ENCODE data around the gene PRDM10.

The PRDM10 gene

GRCh38 chr11:130000552-130001176 lies 2.0 kb downstream of the PRDM10 start:
- no peak for DNase-seq (ENCODE audit: insufficient read length, low spot score)
- no peak for FAIRE-seq
- no peak for TF ChIP-seq TAF1 (IDR thresholded peaks at IDR 0.05; ENCODE audit: low read depth, low read length)
- TF ChIP-seq SPI1 (IDR thresholded peaks at IDR 0.05; ENCODE audit: low read depth, low read length) = no peak
- no peak for TF ChIP-seq PAX5 (IDR thresholded peaks at IDR 0.05; ENCODE audit: insufficient read depth, low read length, severe bottlenecking)
- TF ChIP-seq POLR2A (IDR thresholded peaks at IDR 0.05; ENCODE audit: low read depth, low read length) = no peak
- TF ChIP-seq POU2F2 (IDR thresholded peaks at IDR 0.05; ENCODE audit: low read depth, low read length) = no peak
- no peak for TF ChIP-seq POLR2AphosphoS5 (IDR thresholded peaks at IDR 0.05; ENCODE audit: low read depth, low read length)

- FAIRE-seq (no peak), DNase-seq (ENCODE audit: insufficient read length, low spot score) (no peak)
- TF ChIP-seq PAX5 (IDR thresholded peaks at IDR 0.05; ENCODE audit: insufficient read depth, low read length, severe bottlenecking) = no peak
- no peak for TF ChIP-seq POU2F2 (IDR thresholded peaks at IDR 0.05; ENCODE audit: low read depth, low read length)
- TF ChIP-seq POLR2A (IDR thresholded peaks at IDR 0.05; ENCODE audit: low read depth, low read length) = no peak
- no peak for TF ChIP-seq SPI1 (IDR thresholded peaks at IDR 0.05; ENCODE audit: low read depth, low read length)
- no peak for TF ChIP-seq TAF1 (IDR thresholded peaks at IDR 0.05; ENCODE audit: low read depth, low read length)
- TF ChIP-seq POLR2AphosphoS5 (IDR thresholded peaks at IDR 0.05; ENCODE audit: low read depth, low read length) = no peak
These were observed 3.2 kb downstream of the PRDM10 start for GRCh38 chr11:129999407-129999806.

- TF ChIP-seq TAF1 (IDR thresholded peaks at IDR 0.05; ENCODE audit: low read depth, low read length) (no peak), PAX5 (IDR thresholded peaks at IDR 0.05; ENCODE audit: insufficient read depth, low read length, severe bottlenecking) (no peak), POU2F2 (IDR thresholded peaks at IDR 0.05; ENCODE audit: low read depth, low read length) (no peak), POLR2A (IDR thresholded peaks at IDR 0.05; ENCODE audit: low read depth, low read length) (no peak), SPI1 (IDR thresholded peaks at IDR 0.05; ENCODE audit: low read depth, low read length) (no peak), POLR2AphosphoS5 (IDR thresholded peaks at IDR 0.05; ENCODE audit: low read depth, low read length) (no peak)
- DNase-seq (ENCODE audit: insufficient read length, low spot score) (no peak), FAIRE-seq (no peak)
These were observed 3.7 kb downstream of the PRDM10 start for GRCh38 chr11:129998905-129999304.

- no peak for FAIRE-seq
- TF ChIP-seq POU2F2 (IDR thresholded peaks at IDR 0.05; ENCODE audit: low read depth, low read length) (no peak), POLR2A (IDR thresholded peaks at IDR 0.05; ENCODE audit: low read depth, low read length) (no peak), TAF1 (IDR thresholded peaks at IDR 0.05; ENCODE audit: low read depth, low read length) (no peak), POLR2AphosphoS5 (IDR thresholded peaks at IDR 0.05; ENCODE audit: low read depth, low read length) (no peak), SPI1 (IDR thresholded peaks at IDR 0.05; ENCODE audit: low read depth, low read length) (no peak), PAX5 (IDR thresholded peaks at IDR 0.05; ENCODE audit: insufficient read depth, low read length, severe bottlenecking) (no peak)
- DNase-seq (ENCODE audit: insufficient read length, low spot score) = no peak
These were observed 4.5 kb downstream of the PRDM10 start for GRCh38 chr11:129998107-129998506.

GRCh38 chr11:129997513-129997912 lies 5.1 kb downstream of the PRDM10 start:
- TF ChIP-seq TAF1 (IDR thresholded peaks at IDR 0.05; ENCODE audit: low read depth, low read length) (no peak), POLR2A (IDR thresholded peaks at IDR 0.05; ENCODE audit: low read depth, low read length) (no peak), POLR2AphosphoS5 (IDR thresholded peaks at IDR 0.05; ENCODE audit: low read depth, low read length) (no peak), POU2F2 (IDR thresholded peaks at IDR 0.05; ENCODE audit: low read depth, low read length) (no peak), PAX5 (IDR thresholded peaks at IDR 0.05; ENCODE audit: insufficient read depth, low read length, severe bottlenecking) (no peak), SPI1 (IDR thresholded peaks at IDR 0.05; ENCODE audit: low read depth, low read length) (no peak)
- DNase-seq (ENCODE audit: insufficient read length, low spot score) (no peak), FAIRE-seq (no peak)

GRCh38 chr11:129996113-129996870 lies 6.3 kb downstream of the PRDM10 start:
- FAIRE-seq (no peak), DNase-seq (ENCODE audit: insufficient read length, low spot score) (no peak)
- no peak for TF ChIP-seq POLR2AphosphoS5 (IDR thresholded peaks at IDR 0.05; ENCODE audit: low read depth, low read length)
- TF ChIP-seq POLR2A (IDR thresholded peaks at IDR 0.05; ENCODE audit: low read depth, low read length) = no peak
- no peak for TF ChIP-seq TAF1 (IDR thresholded peaks at IDR 0.05; ENCODE audit: low read depth, low read length)
- no peak for TF ChIP-seq SPI1 (IDR thresholded peaks at IDR 0.05; ENCODE audit: low read depth, low read length)
- no peak for TF ChIP-seq PAX5 (IDR thresholded peaks at IDR 0.05; ENCODE audit: insufficient read depth, low read length, severe bottlenecking)
- no peak for TF ChIP-seq POU2F2 (IDR thresholded peaks at IDR 0.05; ENCODE audit: low read depth, low read length)

- TF ChIP-seq TAF1 (IDR thresholded peaks at IDR 0.05; ENCODE audit: low read depth, low read length) (no peak), PAX5 (IDR thresholded peaks at IDR 0.05; ENCODE audit: insufficient read depth, low read length, severe bottlenecking) (no peak), SPI1 (IDR thresholded peaks at IDR 0.05; ENCODE audit: low read depth, low read length) (no peak), POLR2A (IDR thresholded peaks at IDR 0.05; ENCODE audit: low read depth, low read length) (no peak), POLR2AphosphoS5 (IDR thresholded peaks at IDR 0.05; ENCODE audit: low read depth, low read length) (no peak), POU2F2 (IDR thresholded peaks at IDR 0.05; ENCODE audit: low read depth, low read length) (no peak)
- DNase-seq (ENCODE audit: insufficient read length, low spot score) = no peak
- no peak for FAIRE-seq
These were observed 7.5 kb downstream of the PRDM10 start for GRCh38 chr11:129995163-129995562.

- peak; percentile 88 for FAIRE-seq
- peak; percentile 30 for DNase-seq (ENCODE audit: insufficient read length, low spot score)
These were observed 10.3 kb downstream of the PRDM10 start for GRCh38 chr11:129992161-129992944.

More at GRCh38 chr11:129992161-129992944, 10.3 kb downstream of the PRDM10 start:
- TF ChIP-seq POLR2A (IDR thresholded peaks at IDR 0.05; ENCODE audit: low read depth, low read length) (no peak), SPI1 (IDR thresholded peaks at IDR 0.05; ENCODE audit: low read depth, low read length) (no peak), POLR2AphosphoS5 (IDR thresholded peaks at IDR 0.05; ENCODE audit: low read depth, low read length) (no peak), POU2F2 (IDR thresholded peaks at IDR 0.05; ENCODE audit: low read depth, low read length) (no peak)
